ENCODE measurements around the gene EIF2AK3.

EIF2AK3 gene

DNA sequence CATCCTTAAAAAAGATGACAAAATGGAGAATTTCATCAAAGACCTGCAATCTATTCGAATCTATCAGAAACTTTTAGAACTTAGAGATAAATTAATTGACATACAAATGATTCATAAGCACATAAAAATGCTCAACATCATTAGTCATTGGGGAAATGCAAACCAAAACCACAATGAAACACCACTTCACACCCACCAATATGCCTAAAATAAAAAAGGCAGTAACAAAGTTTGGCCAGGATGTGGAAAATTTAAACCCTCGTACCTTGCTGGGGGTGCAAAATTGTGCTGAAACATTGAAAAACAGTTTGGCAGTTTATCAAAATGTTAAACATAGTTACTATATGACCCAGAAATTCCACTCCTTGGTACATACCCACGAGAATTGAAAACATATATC lies 11.5 kb upstream of the EIF2AK3 start:
- no peaks in the 10 kb centered on the region for H3K27me3 ChIP-seq (replicated peaks; ENCODE audit: control insufficient read depth, insufficient read depth, low read length, poor library complexity, severe bottlenecking)
- no peak for DNase-seq

DNA sequence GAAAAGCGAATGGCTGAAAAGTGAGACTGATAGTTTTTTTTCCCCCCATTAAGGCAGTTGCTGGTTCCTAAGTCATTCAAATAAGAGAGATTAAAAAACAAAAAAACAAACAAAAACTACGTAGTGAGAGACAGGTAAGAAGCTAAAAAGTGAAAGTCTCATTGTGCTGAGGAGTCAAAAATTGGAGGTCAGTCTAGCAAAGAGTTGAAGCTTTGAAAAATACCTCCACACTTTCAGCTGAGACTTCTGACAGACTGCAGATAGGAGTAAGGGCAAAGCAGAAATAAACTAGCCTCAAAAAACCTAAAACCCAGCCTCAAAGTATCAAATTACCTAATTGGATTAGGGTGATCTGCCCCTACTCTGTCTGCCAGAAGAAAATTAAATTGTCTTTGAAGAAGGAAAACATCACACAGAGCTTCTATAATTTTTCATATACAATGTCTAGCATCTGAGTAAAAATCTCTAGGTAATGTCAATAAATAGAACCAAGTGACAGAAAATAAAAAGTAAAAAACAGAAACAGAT lies 10.9 kb upstream of the EIF2AK3 start:
- DNase-seq = no peak
- Histone ChIP-seq H3K27me3 (replicated peaks; ENCODE audit: control insufficient read depth, insufficient read depth, low read length, poor library complexity, severe bottlenecking) (no peaks in the 10 kb centered on the region), H3K9me3 (ENCODE audit: control insufficient read depth, low read length) (no peaks in the 10 kb centered on the region), H3K4me1 (ENCODE audit: control insufficient read depth, insufficient read depth, low read length, poor library complexity, severe bottlenecking) (no peaks in the 10 kb centered on the region), H3K27ac (ENCODE audit: insufficient read depth, low read length, poor library complexity, severe bottlenecking) (no peak overlapping the region), H3K4me3 (ENCODE audit: insufficient read depth, low read depth, low read length, poor library complexity, severe bottlenecking) (no peak overlapping the region), H3K36me3 (ENCODE audit: control insufficient read depth, insufficient read depth, low read length) (no peaks in the 10 kb centered on the region)

More for the DNA sequence above, 11.5 kb upstream of the EIF2AK3 start:
- Histone ChIP-seq H3K36me3 (ENCODE audit: control insufficient read depth, insufficient read depth, low read length) (no peaks in the 10 kb centered on the region), H3K4me3 (ENCODE audit: insufficient read depth, low read depth, low read length, poor library complexity, severe bottlenecking) (no peak overlapping the region), H3K27ac (ENCODE audit: insufficient read depth, low read length, poor library complexity, severe bottlenecking) (no peak overlapping the region), H3K4me1 (ENCODE audit: control insufficient read depth, insufficient read depth, low read length, poor library complexity, severe bottlenecking) (no peaks in the 10 kb centered on the region), H3K9me3 (ENCODE audit: control insufficient read depth, low read length) (no peaks in the 10 kb centered on the region)

DNA sequence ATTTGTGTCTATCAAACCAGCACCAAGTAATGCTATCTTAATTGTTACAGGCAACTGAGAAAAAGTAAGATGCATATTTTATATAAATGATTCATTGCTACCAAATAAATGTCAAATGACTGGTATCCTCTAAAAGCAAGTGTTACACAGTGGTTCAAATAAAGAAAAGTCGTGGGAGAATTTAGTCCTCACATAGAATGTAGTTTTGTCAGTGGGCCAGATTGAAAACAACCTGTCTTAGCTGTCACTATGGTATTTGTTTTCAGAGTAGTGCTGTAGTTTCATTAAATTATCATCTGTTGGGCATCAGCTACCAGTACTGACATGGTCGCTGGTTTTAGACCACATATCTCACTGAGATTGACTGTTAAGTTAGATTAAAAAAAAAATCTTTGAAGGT lies 10.2 kb upstream of the EIF2AK3 start:
- no peak for DNase-seq
- Histone ChIP-seq H3K9me3 (ENCODE audit: control insufficient read depth, low read length) (no peaks in the 10 kb centered on the region), H3K27ac (ENCODE audit: insufficient read depth, low read length, poor library complexity, severe bottlenecking) (no peak overlapping the region), H3K36me3 (ENCODE audit: control insufficient read depth, insufficient read depth, low read length) (no peaks in the 10 kb centered on the region), H3K4me1 (ENCODE audit: control insufficient read depth, insufficient read depth, low read length, poor library complexity, severe bottlenecking) (no peaks in the 10 kb centered on the region), H3K27me3 (replicated peaks; ENCODE audit: control insufficient read depth, insufficient read depth, low read length, poor library complexity, severe bottlenecking) (no peaks in the 10 kb centered on the region), H3K4me3 (ENCODE audit: insufficient read depth, low read depth, low read length, poor library complexity, severe bottlenecking) (no peak overlapping the region)

DNA sequence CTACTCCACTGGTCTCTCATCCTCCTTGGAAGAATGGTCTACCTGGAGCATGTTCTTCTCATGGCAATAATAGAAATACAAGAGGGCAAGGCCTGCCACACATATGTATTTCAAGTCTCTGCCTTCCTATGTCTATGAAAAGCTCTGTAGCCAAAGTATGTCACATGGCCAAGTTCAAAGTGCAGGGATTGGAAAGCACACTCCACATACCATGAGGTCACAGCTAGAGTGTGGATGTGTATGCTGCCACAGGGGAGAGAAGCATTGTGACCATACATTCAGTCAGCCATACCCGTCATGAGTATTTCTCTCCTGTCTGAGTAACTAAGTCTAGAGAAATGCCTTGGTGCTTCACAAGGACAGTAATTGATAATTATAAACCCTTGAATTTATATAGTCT lies 8.8 kb upstream of the EIF2AK3 start:
- no peaks in the 10 kb centered on the region for H3K9me3 ChIP-seq (ENCODE audit: control insufficient read depth, low read length)
- DNase-seq = no peak
- no peak overlapping the region for H3K4me3 ChIP-seq (ENCODE audit: insufficient read depth, low read depth, low read length, poor library complexity, severe bottlenecking)
- H3K27ac ChIP-seq (ENCODE audit: insufficient read depth, low read length, poor library complexity, severe bottlenecking) = no peak overlapping the region
- H3K27me3 ChIP-seq (replicated peaks; ENCODE audit: control insufficient read depth, insufficient read depth, low read length, poor library complexity, severe bottlenecking) = no peaks in the 10 kb centered on the region
- no peaks in the 10 kb centered on the region for H3K4me1 ChIP-seq (ENCODE audit: control insufficient read depth, insufficient read depth, low read length, poor library complexity, severe bottlenecking)
- no peaks in the 10 kb centered on the region for H3K36me3 ChIP-seq (ENCODE audit: control insufficient read depth, insufficient read depth, low read length)

DNA sequence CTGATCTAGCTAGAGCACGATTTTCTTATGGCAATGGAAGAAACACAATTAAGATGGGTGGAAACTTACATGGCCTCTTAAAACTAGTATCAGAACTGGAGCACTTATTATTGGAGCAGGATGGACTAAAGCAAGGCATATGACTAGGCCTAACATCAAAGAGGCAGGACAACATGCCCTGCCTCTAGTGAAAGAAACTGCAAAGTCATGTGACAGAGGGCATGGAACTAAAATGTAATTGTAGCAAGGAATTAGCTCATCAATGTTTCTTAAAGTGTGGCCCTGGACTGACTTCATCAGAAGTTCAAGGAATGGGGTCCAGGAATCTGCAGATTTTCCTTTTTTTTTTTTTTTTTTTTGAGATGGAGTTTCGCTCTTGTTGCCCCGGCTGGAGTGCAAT lies 5.3 kb upstream of the EIF2AK3 start:
- Histone ChIP-seq H3K4me1 (ENCODE audit: control insufficient read depth, insufficient read depth, low read length, poor library complexity, severe bottlenecking) (peaks cover 6% of the 10 kb centered on the region), H3K9me3 (ENCODE audit: control insufficient read depth, low read length) (no peaks in the 10 kb centered on the region), H3K27me3 (replicated peaks; ENCODE audit: control insufficient read depth, insufficient read depth, low read length, poor library complexity, severe bottlenecking) (no peaks in the 10 kb centered on the region), H3K27ac (ENCODE audit: insufficient read depth, low read length, poor library complexity, severe bottlenecking) (no peak overlapping the region), H3K4me3 (ENCODE audit: insufficient read depth, low read depth, low read length, poor library complexity, severe bottlenecking) (no peak overlapping the region), H3K36me3 (ENCODE audit: control insufficient read depth, insufficient read depth, low read length) (no peaks in the 10 kb centered on the region)
- DNase-seq = no peak

DNA sequence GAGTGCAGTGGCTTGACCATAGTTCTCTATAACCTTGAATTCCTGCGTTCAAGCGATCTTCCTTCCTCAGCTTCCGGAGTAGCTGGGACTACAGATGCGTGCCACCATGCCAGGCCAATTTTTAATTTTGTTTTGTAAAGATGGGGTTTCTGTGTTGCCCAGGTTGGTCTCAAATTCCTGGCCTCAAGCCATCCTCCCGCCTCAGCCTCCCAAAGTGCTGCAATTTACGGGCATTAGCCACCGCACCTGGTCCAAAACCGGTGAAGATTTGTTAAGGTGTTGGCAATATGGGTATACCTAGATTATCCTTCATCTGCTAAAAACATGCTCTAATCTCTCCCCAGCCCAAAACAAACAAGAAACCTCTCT lies 1.3 kb upstream of the EIF2AK3 start:
- no peak for DNase-seq
- peak overlapping the region; percentile 60 for H3K4me3 ChIP-seq (ENCODE audit: insufficient read depth, low read depth, low read length, poor library complexity, severe bottlenecking)
- no peaks in the 10 kb centered on the region for H3K27me3 ChIP-seq (replicated peaks; ENCODE audit: control insufficient read depth, insufficient read depth, low read length, poor library complexity, severe bottlenecking)
- no peaks in the 10 kb centered on the region for H3K9me3 ChIP-seq (ENCODE audit: control insufficient read depth, low read length)
- H3K36me3 ChIP-seq (ENCODE audit: control insufficient read depth, insufficient read depth, low read length) = no peaks in the 10 kb centered on the region
- H3K27ac ChIP-seq (ENCODE audit: insufficient read depth, low read length, poor library complexity, severe bottlenecking) = peak overlapping the region; percentile 92
- H3K4me1 ChIP-seq (ENCODE audit: control insufficient read depth, insufficient read depth, low read length, poor library complexity, severe bottlenecking) = peaks cover 6% of the 10 kb centered on the region

DNA sequence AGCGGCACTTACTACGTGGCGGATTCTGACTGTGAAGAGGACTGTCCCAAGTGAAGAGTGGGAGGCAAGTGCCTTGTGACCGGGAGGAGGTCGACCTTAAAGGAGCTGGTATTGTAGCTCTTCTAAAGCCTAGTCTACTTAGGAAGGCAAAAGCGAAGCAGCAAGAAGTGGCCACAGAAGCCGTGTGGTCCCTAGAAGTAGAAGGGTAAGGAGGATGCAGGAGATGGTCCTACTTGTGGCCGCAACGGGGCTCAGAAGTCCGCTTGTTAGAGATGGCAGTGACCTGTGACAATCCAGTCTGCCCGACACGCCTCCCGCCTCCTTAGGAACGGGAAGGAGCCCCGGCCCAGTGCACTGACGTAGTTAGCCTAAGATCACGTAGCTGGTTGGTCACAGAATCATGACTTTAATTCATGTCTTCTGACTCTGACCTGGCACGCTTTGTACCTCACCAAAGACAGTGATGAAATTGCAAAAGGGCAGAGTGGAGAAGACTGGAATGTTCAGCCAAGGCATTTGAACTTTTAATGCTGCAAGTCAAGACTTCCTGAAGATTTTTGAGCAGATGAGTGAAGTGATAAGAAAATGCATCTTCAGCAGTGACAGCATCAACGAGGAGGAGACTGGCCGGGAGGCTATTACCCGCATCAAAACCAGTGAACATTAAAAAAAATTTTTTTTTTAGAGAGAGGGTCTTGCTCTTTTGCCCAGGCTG lies 749 bp upstream of the EIF2AK3 start:
- peak; percentile 72 to 82 (median 77) for DNase-seq
- Histone ChIP-seq H3K4me3 (ENCODE audit: insufficient read depth, low read depth, low read length, poor library complexity, severe bottlenecking) (peak overlapping the region; percentile 60), H3K4me1 (ENCODE audit: control insufficient read depth, insufficient read depth, low read length, poor library complexity, severe bottlenecking) (peaks cover 6% of the 10 kb centered on the region), H3K27me3 (replicated peaks; ENCODE audit: control insufficient read depth, insufficient read depth, low read length, poor library complexity, severe bottlenecking) (no peaks in the 10 kb centered on the region), H3K36me3 (ENCODE audit: control insufficient read depth, insufficient read depth, low read length) (no peaks in the 10 kb centered on the region), H3K27ac (ENCODE audit: insufficient read depth, low read length, poor library complexity, severe bottlenecking) (peak overlapping the region; percentile 92), H3K9me3 (ENCODE audit: control insufficient read depth, low read length) (no peaks in the 10 kb centered on the region)

DNA sequence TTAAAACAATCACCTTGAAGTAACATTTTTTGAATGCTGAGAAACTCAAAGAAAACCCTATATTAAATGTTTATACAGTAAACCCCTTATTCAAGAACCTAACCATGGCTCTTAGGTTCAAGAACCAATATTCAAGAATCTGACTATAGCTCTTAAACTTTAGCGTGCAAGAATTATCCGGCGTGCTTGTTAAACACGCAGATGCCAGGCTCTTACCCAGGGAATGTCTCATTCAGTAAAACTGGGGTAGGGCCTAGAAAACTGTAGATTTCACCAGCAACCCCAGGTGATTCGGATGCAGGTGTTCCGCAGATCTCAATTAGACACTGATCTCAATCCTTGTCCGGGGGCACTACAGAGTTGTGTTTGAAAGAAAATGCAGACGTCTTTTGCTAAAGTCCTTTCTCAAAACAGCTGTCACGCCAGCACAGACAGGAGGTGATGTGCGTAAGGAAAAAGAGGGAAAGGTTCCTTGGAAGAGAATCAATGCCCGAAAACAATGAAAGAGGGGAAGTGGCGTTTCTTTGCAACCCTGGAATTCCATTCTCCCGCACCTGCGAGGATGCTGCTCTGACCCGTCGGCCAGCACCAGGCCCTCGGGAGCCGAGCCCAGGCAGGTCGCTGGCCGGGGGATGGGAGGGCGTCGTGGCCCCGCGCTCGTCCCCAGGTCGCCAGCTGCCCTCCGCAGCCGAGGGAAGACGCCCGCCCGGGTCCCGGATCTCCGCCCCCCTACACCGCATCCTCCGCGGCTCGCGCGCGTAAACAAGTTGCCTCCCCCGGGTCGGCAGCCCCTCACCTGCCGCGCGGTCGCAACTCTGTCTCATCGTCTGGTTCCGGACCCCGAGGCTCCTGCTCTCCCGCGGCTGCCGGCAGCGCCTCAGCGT lies 851 bp downstream of the EIF2AK3 start:
- peak in 2 of 3 donors; percentile 37 to 41 for DNase-seq
- Histone ChIP-seq H3K4me1 (ENCODE audit: control insufficient read depth, insufficient read depth, low read length, poor library complexity, severe bottlenecking) (peaks cover 6% of the 10 kb centered on the region), H3K27ac (ENCODE audit: insufficient read depth, low read length, poor library complexity, severe bottlenecking) (peak overlapping the region; percentile 94), H3K9me3 (ENCODE audit: control insufficient read depth, low read length) (no peaks in the 10 kb centered on the region), H3K27me3 (replicated peaks; ENCODE audit: control insufficient read depth, insufficient read depth, low read length, poor library complexity, severe bottlenecking) (no peaks in the 10 kb centered on the region), H3K36me3 (ENCODE audit: control insufficient read depth, insufficient read depth, low read length) (no peaks in the 10 kb centered on the region), H3K4me3 (ENCODE audit: insufficient read depth, low read depth, low read length, poor library complexity, severe bottlenecking) (peak overlapping the region; percentile 82)

DNA sequence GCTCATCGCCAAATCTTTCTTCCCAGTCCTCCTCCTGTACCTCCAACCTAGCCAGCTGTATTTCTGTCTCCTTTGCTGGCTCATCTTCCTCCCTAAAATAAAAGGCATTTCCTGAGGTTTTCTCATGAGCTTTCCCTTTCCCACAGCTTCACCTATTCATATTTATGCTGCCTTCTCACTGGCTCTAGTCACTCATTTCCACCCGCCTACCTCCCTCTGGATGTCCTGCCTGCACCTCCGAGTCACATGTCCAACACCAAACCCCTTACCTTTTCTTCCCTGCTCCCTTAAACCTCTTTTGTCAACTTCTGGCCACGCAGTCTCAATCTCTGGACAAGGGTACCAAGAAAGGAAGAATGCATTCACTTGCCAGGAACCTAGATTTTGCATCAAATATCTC lies 2.8 kb downstream of the EIF2AK3 start:
- Histone ChIP-seq H3K27ac (ENCODE audit: insufficient read depth, low read length, poor library complexity, severe bottlenecking) (no peak overlapping the region), H3K27me3 (replicated peaks; ENCODE audit: control insufficient read depth, insufficient read depth, low read length, poor library complexity, severe bottlenecking) (no peaks in the 10 kb centered on the region), H3K4me3 (ENCODE audit: insufficient read depth, low read depth, low read length, poor library complexity, severe bottlenecking) (no peak overlapping the region), H3K4me1 (ENCODE audit: control insufficient read depth, insufficient read depth, low read length, poor library complexity, severe bottlenecking) (peaks cover 6% of the 10 kb centered on the region), H3K9me3 (ENCODE audit: control insufficient read depth, low read length) (no peaks in the 10 kb centered on the region), H3K36me3 (ENCODE audit: control insufficient read depth, insufficient read depth, low read length) (no peaks in the 10 kb centered on the region)
- DNase-seq = no peak
